Pancreas (tissue), 10 donors: ENCODE measurements around the gene RIC8B. TPM values are rescaled to one million over a fixed set of nuclear protein-coding genes. Genes with fewer than 3 reads are reported as not detected.

Experiments
- ATAC-seq, 4 donors: fragments of 200-7000 bp; cut with Tn5 transposase; one replicate each; pipeline versions ENCODE4 v1.8.0 to v1.9.1; 2020; ENCODE audit warnings: mild to moderate bottlenecking in 4 of 4, moderate library complexity in 4 of 4
- DNase-seq, 6 donors: peaks; one replicate each; pipeline ENCODE4 v3.0.0-alpha.2; 2020
- FAIRE-seq: peaks from 2 replicates; lab custom pipeline; 2012; peaks lifted over from hg19 to GRCh38; lab: Jason Lieb, UNC
- H3K27ac ChIP-seq, 4 donors: fragments of 200-600 bp; sonication (generic); 1 replicate in 3 of 4; 2 replicates in 1 of 4; pipeline versions ENCODE4 v1.5.0 to v1.8.0; 2020
- H3K27me3 ChIP-seq, 4 donors: fragments of 200-600 bp; one replicate each; pipeline ENCODE4 v1.8.0; 2021
- H3K36me3 ChIP-seq, 3 donors: fragments of 200-600 bp; sonication (generic) in 1 of 3; one replicate each; pipeline versions ENCODE4 v1.5.0 to v1.8.0; 2020 to 2021
- H3K4me1 ChIP-seq, 3 donors: fragments of 200-600 bp; one replicate each; pipeline ENCODE4 v1.8.0; 2021
- H3K4me3 ChIP-seq, 4 donors: fragments of 200-600 bp; sonication (generic) in 2 of 4; one replicate each; pipeline versions ENCODE4 v1.5.0 to v1.8.0; 2020 to 2021
- H3K9me3 ChIP-seq, 4 donors: fragments of 200-600 bp; one replicate each; pipeline ENCODE4 v1.8.0; 2021
- CTCF ChIP-seq, 4 donors: fragments of 200-600 bp; sonication (generic) in 3 of 4; IDR thresholded peaks; one replicate each; pipeline versions ENCODE4 v1.5.0 to v1.8.0; 2021; ENCODE audit warnings: antibody characterized with exemption in 4 of 4
- WGBS, 2 donors: extraction: QIAGEN DNeasy Blood & Tissue Kit; methylation state at CpG; one replicate each; pipeline ENCODE4 v1.1.7; 2013; 5-methylcytosine and 5-hydroxymethylcytosine counted together
- intact Hi-C, 3 donors: fragments of 100-400 bp; cut with DNase I; formaldehyde crosslinking; loops; one replicate each; pipeline versions ENCODE4 v1.11.1 to v1.14.2; 2022
- polyA plus RNA-seq, 2 donors: library from polyadenylated mRNA; stranded (reverse); fragments of 200-250 nt; gene quantifications; one replicate each; pipeline ENCODE4 v1.2.3, GENCODE V29; 2013
- total RNA-seq, 6 donors: library from RNA; stranded (reverse); fragmentation: NEBNext Ultra II Directional in 4 of 6; extraction: Animal tissue kit (Norgen Biotek cat#: 25700) in 4 of 6; gene quantifications; one replicate each; pipeline versions ENCODE4 v1.2.1 to v1.2.4, GENCODE V29; 2021 to 2023
- donor health status: healthy with polysubstance abuse.
- donor health status: DM: no; HTN: no; CAD: no; lungs with moderate emphysema.
- donor health status: DM: no; HTN: no; CAD: no.
- donor health status: control.
- donor health status: control.
- donor health status: Bipolar disorder and iron deficiency.
- donor health status: DM: yes; HTN: yes; CAD: no.
- donor health status: DM: no; HTN: no; CAD: no.
- donor health status: DM: no; HTN: no; CAD: no.
- donor health status: DM: yes; HTN: yes; CAD: no.

Gene RIC8B
- total and polyA plus RNA-seq, 8 donors: 5.3 to 17.5 (median 9.8) TPM

- 82 to 87% methylated on average over 2 of the region's 2 CpGs for WGBS, 2 donors
- intact Hi-C loops: no loop called here
- Histone ChIP-seq H3K4me1 (no peaks in the 10 kb centered on the region), H3K27ac (no peak overlapping the region), H3K36me3 (peaks cover 0 to 3% (median 0%) of the 10 kb centered on the region in 3 donors), H3K4me3 (no peak overlapping the region), H3K9me3 (no peaks in the 10 kb centered on the region), H3K27me3 (no peaks in the 10 kb centered on the region)
- ATAC-seq (no peak), FAIRE-seq (no peak), DNase-seq (no peak)
- no peak for TF ChIP-seq CTCF (IDR thresholded peaks at IDR 0.05)
These were observed 80.8 kb downstream of the RIC8B start for GRCh38 chr12:106855221-106855758.

- Histone ChIP-seq H3K9me3 (no peaks in the 10 kb centered on the region), H3K4me3 (no peak overlapping the region), H3K27me3 (no peaks in the 10 kb centered on the region), H3K4me1 (no peaks in the 10 kb centered on the region), H3K27ac (no peak overlapping the region), H3K36me3 (peaks cover 0 to 11% (median 0%) of the 10 kb centered on the region in 3 donors)
- FAIRE-seq (no peak), ATAC-seq (no peak), DNase-seq (no peak)
- 94 to 95% methylated on average over 3 of the region's 3 CpGs for WGBS, 2 donors
- TF ChIP-seq CTCF (IDR thresholded peaks at IDR 0.05): no peak
- intact Hi-C loops: no loop called here
These were observed 87.8 kb downstream of the RIC8B start for GRCh38 chr12:106861984-106862916.

GRCh38 chr12:106863189-106863588 is 88.7 kb downstream of the RIC8B start:
- no peak overlapping the region for H3K4me3 ChIP-seq
- intact Hi-C loops: no loop called here
- H3K27me3 ChIP-seq: no peaks in the 10 kb centered on the region
- DNase-seq (no peak), FAIRE-seq (no peak), ATAC-seq (no peak)
- H3K36me3 ChIP-seq: peaks cover 0 to 11% (median 0%) of the 10 kb centered on the region in 3 donors
- no peak overlapping the region for H3K27ac ChIP-seq
- no peaks in the 10 kb centered on the region for H3K4me1 ChIP-seq
- no peaks in the 10 kb centered on the region for H3K9me3 ChIP-seq
- TF ChIP-seq CTCF (IDR thresholded peaks at IDR 0.05): no peak
- 28 to 37% methylated on average over 1 of the region's 1 CpG for WGBS, 2 donors

GRCh38 chr12:106865683-106866082 is 91.2 kb downstream of the RIC8B start:
- no peak for TF ChIP-seq CTCF (IDR thresholded peaks at IDR 0.05)
- Histone ChIP-seq H3K27me3 (no peaks in the 10 kb centered on the region), H3K36me3 (peaks cover 0 to 5% (median 0%) of the 10 kb centered on the region in 3 donors), H3K4me1 (no peaks in the 10 kb centered on the region), H3K27ac (no peak overlapping the region), H3K4me3 (no peak overlapping the region), H3K9me3 (no peaks in the 10 kb centered on the region)
- DNase-seq (no peak), FAIRE-seq (no peak), ATAC-seq (no peak)
- WGBS, 2 donors: 78 to 83% methylated on average over 3 of the region's 3 CpGs
- intact Hi-C loops: no loop called here
